HUES6 (cell line): ENCODE data around the gene ECM1.

Experiments
- H3K27ac ChIP-seq: 2 replicates; pipeline ENCODE4 v1.7.0; 2013; ENCODE audit warnings: low read depth, mild to moderate bottlenecking, low read length, inconsistent platforms
- H3K27me3 ChIP-seq: 2 replicates; pipeline ENCODE4 v1.6.1; 2013; ENCODE audit warnings: low read length; ENCODE audit not compliant: control insufficient read depth, insufficient read depth
- H3K36me3 ChIP-seq: 2 replicates; pipeline ENCODE4 v1.6.1; 2013; ENCODE audit warnings: low read length; ENCODE audit not compliant: control insufficient read depth, insufficient read depth
- H3K4me1 ChIP-seq: 2 replicates; pipeline ENCODE4 v1.6.1; 2013; ENCODE audit warnings: low read length; ENCODE audit not compliant: control insufficient read depth, insufficient read depth
- H3K4me3 ChIP-seq: 2 replicates; pipeline ENCODE4 v1.5.1; 2013; ENCODE audit warnings: low read depth, low read length
- H3K9ac ChIP-seq: one replicate; pipeline ENCODE4 v1.6.1; 2013; ENCODE audit warnings: mild to moderate bottlenecking, low read length
- H3K9me3 ChIP-seq: 2 replicates; pipeline ENCODE4 v1.6.1; 2013; ENCODE audit warnings: low read depth, low read length; ENCODE audit not compliant: control insufficient read depth, insufficient read depth

Gene ECM1

GRCh38 chr1:150479927-150480352 lies 28.0 kb upstream of the ECM1 start:
- Histone ChIP-seq H3K4me3 (no peak overlapping the region), H3K27me3 (no peaks in the 10 kb centered on the region), H3K27ac (no peak overlapping the region), H3K36me3 (no peaks in the 10 kb centered on the region), H3K9ac (no peak overlapping the region), H3K4me1 (no peaks in the 10 kb centered on the region; the same call in 1 of the 2 replicates), H3K9me3 (no peaks in the 10 kb centered on the region)

GRCh38 chr1:150484431-150484830 lies 23.5 kb upstream of the ECM1 start:
- Histone ChIP-seq H3K27ac (no peak overlapping the region), H3K36me3 (peaks cover 9% of the 10 kb centered on the region), H3K4me1 (0 out of 2 replicates have a peak, but pooled peaks cover 6% of the 10 kb centered on the region), H3K27me3 (no peaks in the 10 kb centered on the region), H3K9me3 (no peaks in the 10 kb centered on the region), H3K9ac (no peak overlapping the region), H3K4me3 (no peak overlapping the region)

GRCh38 chr1:150484861-150485260 lies 23.0 kb upstream of the ECM1 start:
- H3K4me3 ChIP-seq = no peak overlapping the region
- no peaks in the 10 kb centered on the region for H3K9me3 ChIP-seq
- H3K27ac ChIP-seq = no peak overlapping the region
- H3K36me3 ChIP-seq = peaks cover 9% of the 10 kb centered on the region
- H3K9ac ChIP-seq = no peak overlapping the region
- H3K4me1 ChIP-seq = 0 out of 2 replicates have a peak, but pooled peaks cover 6% of the 10 kb centered on the region
- no peaks in the 10 kb centered on the region for H3K27me3 ChIP-seq

GRCh38 chr1:150486966-150487762 lies 20.7 kb upstream of the ECM1 start, which contains the start of gene TARS2:
TSS of gene TARS2 (plus strand) at chr1:150487419. CDS start at chr1:150487451, 32 bp downstream.
- Histone ChIP-seq H3K4me1 (0 out of 2 replicates have a peak, but pooled peaks cover 6% of the 10 kb centered on the region), H3K9ac (peak within 1 kb of the TSS; percentile 88), H3K9me3 (no peaks in the 10 kb centered on the region), H3K27me3 (no peaks in the 10 kb centered on the region), H3K27ac (peak within 1 kb of the TSS; percentile 62; the same call in 1 of the 2 replicates), H3K36me3 (peaks cover 29% of the 10 kb centered on the region), H3K4me3 (peak within 1 kb of the TSS; percentile 86)

- Histone ChIP-seq H3K4me1 (0 out of 2 replicates have a peak, but pooled peaks cover 6% of the 10 kb centered on the region), H3K27ac (peak overlapping the region; percentile 62; the same call in 1 of the 2 replicates), H3K9ac (peak overlapping the region; percentile 88), H3K36me3 (peaks cover 34% of the 10 kb centered on the region), H3K27me3 (no peaks in the 10 kb centered on the region), H3K4me3 (peak overlapping the region; percentile 86), H3K9me3 (no peaks in the 10 kb centered on the region)
Observed at GRCh38 chr1:150487763-150488115, 20.2 kb upstream of the ECM1 start.

GRCh38 chr1:150493175-150493574 lies 14.7 kb upstream of the ECM1 start:
- H3K9me3 ChIP-seq = no peaks in the 10 kb centered on the region
- H3K36me3 ChIP-seq = peaks cover 69% of the 10 kb centered on the region
- H3K4me3 ChIP-seq = no peak overlapping the region
- no peaks in the 10 kb centered on the region for H3K27me3 ChIP-seq
- no peak overlapping the region for H3K9ac ChIP-seq
- no peak overlapping the region for H3K27ac ChIP-seq
- H3K4me1 ChIP-seq = 0 out of 2 replicates have a peak, but pooled peaks cover 2% of the 10 kb centered on the region

GRCh38 chr1:150498342-150498741 lies 9.6 kb upstream of the ECM1 start:
- Histone ChIP-seq H3K27ac (no peak overlapping the region), H3K9ac (no peak overlapping the region), H3K4me3 (no peak overlapping the region), H3K9me3 (no peaks in the 10 kb centered on the region), H3K36me3 (peaks cover 58% of the 10 kb centered on the region), H3K27me3 (no peaks in the 10 kb centered on the region), H3K4me1 (no peaks in the 10 kb centered on the region)

GRCh38 chr1:150505431-150505830 lies 2.5 kb upstream of the ECM1 start:
- Histone ChIP-seq H3K27me3 (no peaks in the 10 kb centered on the region), H3K27ac (no peak overlapping the region), H3K9me3 (no peaks in the 10 kb centered on the region), H3K9ac (no peak overlapping the region), H3K4me1 (peaks cover 16% of the 10 kb centered on the region; the same call in 1 of the 2 replicates), H3K4me3 (no peak overlapping the region), H3K36me3 (peaks cover 52% of the 10 kb centered on the region)

GRCh38 chr1:150508982-150509381 lies 1.1 kb downstream of the ECM1 start:
- Histone ChIP-seq H3K4me1 (peaks cover 16% of the 10 kb centered on the region; the same call in 1 of the 2 replicates), H3K9me3 (no peaks in the 10 kb centered on the region), H3K27ac (no peak overlapping the region), H3K36me3 (peaks cover 46% of the 10 kb centered on the region), H3K27me3 (no peaks in the 10 kb centered on the region), H3K4me3 (no peak overlapping the region), H3K9ac (no peak overlapping the region)

GRCh38 chr1:150511551-150511950 lies 3.6 kb downstream of the ECM1 start:
- no peak overlapping the region for H3K9ac ChIP-seq
- no peaks in the 10 kb centered on the region for H3K27me3 ChIP-seq
- peaks cover 15% of the 10 kb centered on the region for H3K4me1 ChIP-seq
- H3K27ac ChIP-seq = no peak overlapping the region
- no peak overlapping the region for H3K4me3 ChIP-seq
- no peaks in the 10 kb centered on the region for H3K9me3 ChIP-seq
- H3K36me3 ChIP-seq = peaks cover 21% of the 10 kb centered on the region

GRCh38 chr1:150511985-150512660 lies 4.2 kb downstream of the ECM1 start:
- peaks cover 16% of the 10 kb centered on the region for H3K4me1 ChIP-seq
- no peaks in the 10 kb centered on the region for H3K27me3 ChIP-seq
- no peak overlapping the region for H3K27ac ChIP-seq
- peaks cover 15% of the 10 kb centered on the region for H3K36me3 ChIP-seq
- H3K9me3 ChIP-seq = no peaks in the 10 kb centered on the region
- H3K4me3 ChIP-seq = no peak overlapping the region
- H3K9ac ChIP-seq = no peak overlapping the region
